SH-SY5Y (cell line): Measurements from ENCODE around the gene DPEP2.
"Not testable (repeated sequence)": the region's sequence is repeated elsewhere in the genome, so short reads cannot be mapped to it uniquely, and the experiment has no call there.

Experiments
- GATA2 ChIP-seq: IDR thresholded peaks from 2 replicates; pipeline ENCODE4 v1.6.1; 2011; ENCODE audit warnings: mild to moderate bottlenecking, low read depth, low read length
- GATA3 ChIP-seq: IDR thresholded peaks from 2 replicates; pipeline ENCODE4 v1.6.1; 2011; ENCODE audit warnings: low read depth, mild to moderate bottlenecking, low read length, moderate library complexity

Gene DPEP2

DNA sequence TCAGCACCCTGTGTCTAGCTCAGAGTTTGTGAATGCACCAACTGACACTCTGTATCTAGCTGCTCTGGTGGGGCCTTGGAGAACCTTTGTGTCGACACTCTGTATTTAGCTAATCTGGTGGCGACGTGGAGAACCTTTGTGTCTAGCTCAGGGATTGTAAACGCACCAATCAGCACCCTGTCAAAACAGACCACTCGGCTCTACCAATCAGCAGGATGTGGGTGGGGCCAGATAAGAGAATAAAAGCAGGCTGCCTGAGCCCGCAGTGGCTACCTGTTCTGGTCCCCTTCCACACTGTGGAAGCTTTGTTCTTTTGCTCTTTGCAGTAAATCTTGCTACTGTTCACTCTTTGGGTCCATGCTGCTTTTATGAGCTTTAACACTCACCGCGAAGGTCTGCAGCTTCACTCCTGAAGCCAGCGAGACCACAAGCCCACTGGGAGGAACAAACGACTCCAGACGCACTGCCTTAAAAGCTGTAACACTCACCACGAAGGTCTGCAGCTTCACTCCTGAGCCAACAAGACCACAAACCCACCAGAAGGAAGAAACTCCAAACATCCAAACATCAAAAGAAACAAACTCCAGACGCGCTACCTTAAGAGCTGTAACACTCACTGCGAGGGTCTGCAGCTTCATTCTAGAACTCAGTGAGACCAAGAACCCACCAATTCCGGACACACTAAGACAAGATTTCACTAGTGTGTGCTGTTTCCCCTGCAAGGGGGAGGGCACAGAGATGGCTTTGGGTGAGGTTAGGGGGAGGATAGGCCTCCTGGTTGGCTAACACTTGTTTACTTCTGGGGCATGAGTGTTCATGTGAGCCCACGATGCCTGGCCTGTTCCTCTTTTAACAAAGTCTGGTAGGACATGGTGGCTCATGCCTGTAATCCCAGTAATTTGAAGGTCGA, at the start of gene DPEP2:
Gene DPEP2, minus strand, starts transcription at position 706 of the 910 bp plus-strand sequence. CDS start 6,272 bp downstream, outside the sequence.
- not testable (repeated sequence) for TF ChIP-seq GATA3, GATA2

GRCh38 chr16:68047987-68048386, 48.7 kb upstream of the DPEP2 start:
- TF ChIP-seq GATA3 (no peak), GATA2 (no peak)

DNA sequence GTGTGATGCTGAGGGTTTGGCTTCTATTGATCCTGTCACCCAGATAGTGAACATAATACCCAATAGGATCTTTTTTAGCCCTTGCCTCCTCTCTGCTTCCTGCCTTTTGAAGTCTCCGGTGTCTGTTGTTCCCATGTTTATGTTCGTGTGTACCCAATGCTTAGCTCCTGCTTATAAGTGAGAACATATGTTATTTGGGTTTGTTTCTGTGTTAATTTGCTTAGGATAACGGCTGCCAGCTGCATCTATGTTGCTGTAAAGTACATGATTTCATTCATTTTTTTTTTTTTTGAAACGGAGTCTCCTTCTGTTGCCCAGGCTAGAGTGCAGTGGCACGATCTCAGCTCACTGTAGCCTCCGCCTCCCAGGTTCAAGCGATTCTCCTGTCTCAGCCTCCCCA, 46.8 kb upstream of the DPEP2 start:
- TF ChIP-seq GATA3 (no peak), GATA2 (no peak)

GRCh38 chr16:68041783-68042182, 42.5 kb upstream of the DPEP2 start:
- no peak for TF ChIP-seq GATA3
- TF ChIP-seq GATA2, result no peak

DNA sequence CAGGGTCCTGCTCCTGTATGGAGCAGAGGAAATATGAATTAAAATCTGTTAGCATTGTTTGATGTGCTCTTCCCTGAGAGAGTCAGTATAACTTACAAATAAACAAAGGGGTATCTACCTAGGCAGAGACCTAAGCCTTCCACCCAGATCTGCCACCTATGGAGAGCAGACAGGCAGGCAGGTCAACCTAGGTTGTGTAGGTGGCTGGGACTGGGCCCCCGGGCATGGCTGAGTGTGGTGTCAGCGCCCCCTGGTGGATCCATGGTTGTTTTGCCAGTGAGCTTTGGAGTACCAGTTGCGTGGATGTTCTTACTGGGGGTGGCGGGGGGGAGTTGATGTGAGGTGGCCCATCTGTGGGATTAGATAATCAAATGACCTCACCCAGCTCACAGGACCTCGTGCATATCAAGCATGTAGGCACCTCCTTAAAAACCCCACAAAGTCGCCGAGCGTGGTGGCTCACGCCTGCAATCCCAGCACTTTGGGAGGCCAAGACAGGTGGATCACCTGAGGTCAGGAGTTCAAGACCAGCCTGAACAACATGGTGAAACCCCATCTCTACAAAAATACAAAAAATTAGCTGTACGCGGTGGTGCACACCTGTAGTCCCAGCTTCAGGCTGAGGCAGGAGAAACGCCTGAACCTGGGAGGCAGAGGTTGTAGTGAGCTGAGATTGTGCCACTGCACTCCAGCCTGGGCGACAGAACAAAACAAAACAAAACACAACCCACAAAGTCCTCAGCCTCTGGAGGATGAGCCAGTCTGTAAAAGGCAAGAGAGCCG, 41.4 kb upstream of the DPEP2 start:
- no peak for TF ChIP-seq GATA3
- TF ChIP-seq GATA2, result no peak

DNA sequence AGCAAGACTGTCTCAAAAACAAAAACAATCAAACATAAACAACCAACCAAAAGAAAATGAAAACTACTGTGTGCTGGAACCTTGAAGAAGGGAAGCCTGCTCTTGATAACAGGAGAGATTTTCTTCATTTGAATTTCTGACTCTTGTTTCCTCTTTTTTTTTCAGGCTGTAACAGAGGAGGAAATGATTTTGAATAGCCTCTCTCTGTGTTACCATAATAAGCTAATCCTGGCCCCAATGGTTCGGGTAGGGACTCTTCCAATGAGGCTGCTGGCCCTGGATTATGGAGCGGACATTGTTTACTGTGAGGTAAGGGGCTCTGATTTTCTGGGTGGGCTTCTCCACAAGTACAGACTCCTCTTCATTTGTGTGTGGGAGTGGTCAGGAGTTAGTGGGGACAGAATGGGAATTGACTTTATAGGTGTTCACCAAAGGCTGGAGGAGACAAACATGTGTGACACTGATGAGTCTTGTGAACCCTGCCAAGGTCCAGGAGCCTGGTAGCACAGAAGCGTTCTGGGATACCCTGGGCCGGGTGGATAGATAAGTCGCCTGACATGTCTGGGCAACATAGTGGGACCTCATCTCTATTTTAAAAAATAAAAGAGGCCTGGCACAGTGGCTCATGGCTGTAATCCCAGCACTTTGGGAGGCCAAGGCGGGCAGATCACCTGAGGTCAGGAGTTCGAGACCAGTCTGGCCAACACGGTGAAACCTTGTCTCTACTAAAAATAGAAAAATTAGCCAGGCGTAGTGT, 38.7 kb upstream of the DPEP2 start:
- TF ChIP-seq GATA3 (no peak), GATA2 (no peak)

DNA sequence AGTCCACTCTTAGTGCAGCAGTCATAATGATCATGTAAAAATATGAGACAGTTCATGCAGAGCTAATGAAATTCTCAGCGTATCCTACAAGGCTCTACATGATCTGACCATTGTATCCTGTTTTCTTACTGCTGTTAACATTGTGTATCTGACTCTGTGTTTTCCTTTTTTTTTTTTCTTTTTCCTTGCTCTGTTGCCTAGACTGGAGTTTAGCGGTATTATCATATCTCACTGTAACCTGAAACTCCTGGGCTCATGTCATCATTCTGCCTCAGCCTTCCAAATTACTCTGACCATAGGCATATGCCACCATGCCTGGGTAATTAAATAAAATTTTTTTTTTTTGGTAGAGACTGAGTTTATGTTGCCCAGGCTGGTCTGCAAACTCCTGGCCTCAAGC, 35.9 kb upstream of the DPEP2 start:
- TF ChIP-seq GATA3, result no peak
- TF ChIP-seq GATA2, result no peak

DNA sequence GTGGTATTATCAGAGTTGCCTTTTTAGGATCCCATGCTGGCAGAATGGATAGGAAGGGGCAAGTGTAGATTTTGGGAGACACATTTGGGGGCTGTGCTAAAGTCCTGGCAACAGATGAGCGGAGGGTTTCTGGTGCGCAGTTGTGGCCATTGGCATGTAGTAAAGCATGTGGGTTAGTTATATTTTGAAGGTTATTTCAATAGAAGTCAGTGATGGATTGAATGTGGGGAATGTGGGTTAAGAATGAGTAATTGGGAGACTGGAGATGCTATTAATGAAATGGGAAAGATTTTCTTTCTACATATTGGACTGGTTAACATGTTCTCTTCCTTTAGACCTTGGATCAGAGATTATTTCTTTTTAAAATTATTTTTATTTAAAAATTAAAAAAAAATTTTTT, 33.8 kb upstream of the DPEP2 start:
- TF ChIP-seq GATA3 (no peak), GATA2 (no peak)

DNA sequence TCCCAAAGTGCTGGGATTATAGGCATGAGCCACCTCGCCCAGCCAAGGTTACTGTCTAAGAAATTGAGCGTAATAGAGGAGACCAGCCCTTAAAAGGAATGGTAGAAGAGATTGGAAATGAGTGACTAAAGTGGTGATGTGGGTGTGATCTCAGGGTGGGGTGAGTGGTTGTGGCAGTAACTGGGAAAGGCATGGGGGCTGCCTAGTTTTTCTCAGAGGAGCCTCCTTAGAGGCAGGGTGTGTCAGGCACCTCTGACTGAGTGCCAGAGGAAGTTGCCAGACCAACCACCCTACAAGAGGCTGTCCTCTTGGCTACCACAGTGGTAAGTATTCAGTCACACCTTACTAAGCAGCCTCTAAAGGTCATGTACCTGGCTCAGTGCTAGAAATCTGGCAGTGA, 32.7 kb upstream of the DPEP2 start:
- TF ChIP-seq GATA3 (no peak), GATA2 (no peak)

- TF ChIP-seq GATA3 (no peak), GATA2 (no peak)
These were observed 29.7 kb upstream of the DPEP2 start for GRCh38 chr16:68028996-68029395.

- no peak for TF ChIP-seq GATA3
- TF ChIP-seq GATA2, result no peak; the same call in 1 of the 2 replicates
These were observed 23.6 kb upstream of the DPEP2 start, which contains the start of the genes DDX28 and DUS2 for GRCh38 chr16:68022728-68023537. Gene DDX28, minus strand, starts transcription at chr16:68023232. Its CDS starts 30 bp downstream, at chr16:68023202. Gene DUS2, plus strand, starts transcription at chr16:68023284. Its CDS starts 14,740 bp downstream, at chr16:68038024.

DNA sequence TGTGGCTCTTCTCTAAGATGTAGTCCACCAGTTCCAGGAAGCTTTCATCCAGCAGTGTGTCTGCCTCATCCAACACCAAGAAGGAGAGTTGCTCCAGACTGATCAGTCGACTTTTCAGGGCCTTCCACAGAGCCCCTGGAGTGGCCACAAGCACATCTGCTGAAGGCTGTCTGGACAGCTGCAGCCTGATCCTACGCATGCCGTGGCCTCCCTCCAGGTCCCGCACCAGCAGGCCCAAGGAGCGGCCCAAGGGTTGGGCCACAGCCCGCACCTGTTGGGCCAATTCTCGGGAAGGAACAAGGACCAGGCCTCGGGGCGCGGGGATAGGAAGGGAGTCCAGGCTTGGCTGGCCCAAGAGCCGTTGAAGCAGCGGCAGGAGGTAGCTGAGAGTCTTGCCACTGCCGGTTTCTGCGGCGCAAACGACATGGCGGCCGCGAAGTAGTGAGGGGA, 23.0 kb upstream of the DPEP2 start:
- TF ChIP-seq GATA3, result no peak
- TF ChIP-seq GATA2, result no peak

GRCh38 chr16:68021490-68021889, 22.2 kb upstream of the DPEP2 start:
- no peak for TF ChIP-seq GATA3
- no peak for TF ChIP-seq GATA2
